Neuronal stem cell (in vitro differentiated cells): Measurements from ENCODE around the gene RELN.

Experiments
- DNase-seq: peaks from one replicate; pipeline ENCODE4 v3.0.0-alpha.2; 2013; ENCODE audit warnings: low spot score
- H2AFZ ChIP-seq: one replicate; pipeline ENCODE4 v1.6.1; 2013; ENCODE audit warnings: mild to moderate bottlenecking, low read length, inconsistent platforms
- H2AK5ac ChIP-seq: 2 replicates; pipeline ENCODE4 v1.6.1; 2013; ENCODE audit warnings: low read depth, mild to moderate bottlenecking, inconsistent platforms, low read length, moderate library complexity, mixed read lengths
- H2BK120ac ChIP-seq: 2 replicates; pipeline ENCODE4 v1.6.1; 2013; ENCODE audit warnings: low read depth, mild to moderate bottlenecking, inconsistent platforms, low read length, moderate library complexity, mixed read lengths
- H2BK12ac ChIP-seq: one replicate; pipeline ENCODE4 v1.6.1; 2013; ENCODE audit warnings: low read length, inconsistent platforms
- H2BK15ac ChIP-seq: 2 replicates; pipeline ENCODE4 v1.6.1; 2013; ENCODE audit warnings: mild to moderate bottlenecking, low read length, inconsistent platforms, mixed read lengths
- H2BK5ac ChIP-seq: one replicate; pipeline ENCODE4 v1.6.1; 2013; ENCODE audit warnings: inconsistent platforms, mild to moderate bottlenecking, low read length, moderate library complexity
- H3K14ac ChIP-seq: one replicate; pipeline ENCODE4 v1.6.1; 2013; ENCODE audit warnings: low read length, inconsistent platforms
- H3K18ac ChIP-seq: 2 replicates; pipeline ENCODE4 v1.6.1; 2013; ENCODE audit warnings: low read length, inconsistent platforms
- H3K23ac ChIP-seq: 2 replicates; pipeline ENCODE4 v1.6.1; 2013; ENCODE audit warnings: low read depth, mild to moderate bottlenecking, mixed read lengths, low read length, inconsistent platforms; ENCODE audit not compliant: poor library complexity
- H3K27ac ChIP-seq: replicated peaks from 3 replicates; pipeline ENCODE4 v1.5.1; 2013; ENCODE audit warnings: low read length, inconsistent platforms
- H3K27me3 ChIP-seq, 3 experiments: 2 replicates each; pipeline ENCODE4 v1.6.1; 2013; ENCODE audit warnings: low read length in 3 of 3, mild to moderate bottlenecking in 2 of 3, inconsistent platforms in 1 of 3, low read depth in 1 of 3, mixed read lengths in 1 of 3, moderate library complexity in 1 of 3; ENCODE audit not compliant: control insufficient read depth in 3 of 3, insufficient read depth in 3 of 3
- H3K36me3 ChIP-seq, 2 donors: replicated peaks in 1 of 2; 2 replicates each; pipeline ENCODE4 v1.6.1; 2013; ENCODE audit warnings: low read length in 2 of 2; ENCODE audit not compliant: control insufficient read depth in 2 of 2, insufficient read depth in 2 of 2
- H3K4ac ChIP-seq: 2 replicates; pipeline ENCODE4 v1.6.1; 2013; ENCODE audit warnings: inconsistent platforms, mild to moderate bottlenecking, low read length, moderate library complexity
- H3K4me1 ChIP-seq, 2 donors: 1 replicate in 1 of 2; 2 replicates in 1 of 2; pipeline ENCODE4 v1.6.1; 2013; ENCODE audit warnings: low read length in 2 of 2, low read depth in 1 of 2; ENCODE audit not compliant: control insufficient read depth in 2 of 2, insufficient read depth in 1 of 2
- H3K4me2 ChIP-seq: one replicate; pipeline ENCODE4 v1.6.1; 2013; ENCODE audit warnings: mild to moderate bottlenecking, low read length, inconsistent platforms; ENCODE audit not compliant: insufficient read depth, poor library complexity, severe bottlenecking
- H3K4me3 ChIP-seq, 2 donors: 2 replicates each; pipeline ENCODE4 v1.5.1; 2013; ENCODE audit warnings: low read length in 2 of 2, mild to moderate bottlenecking in 2 of 2, inconsistent platforms in 1 of 2, moderate library complexity in 1 of 2
- H3K79me1 ChIP-seq: one replicate; pipeline ENCODE4 v1.6.1; 2013; ENCODE audit warnings: low read depth, mild to moderate bottlenecking, inconsistent platforms, low read length, moderate library complexity
- H3K9ac ChIP-seq: one replicate; pipeline ENCODE4 v1.6.1; 2013; ENCODE audit warnings: mild to moderate bottlenecking, low read depth, low read length, inconsistent platforms; ENCODE audit not compliant: poor library complexity
- H3K9me3 ChIP-seq, 2 donors: replicated peaks in 1 of 2; 2 replicates each; pipeline versions ENCODE3 to v1.6.1; 2013; ENCODE audit warnings: low read length in 2 of 2, mild to moderate bottlenecking in 2 of 2, inconsistent platforms in 1 of 2, low read depth in 1 of 2, mixed read lengths in 1 of 2, moderate library complexity in 1 of 2; ENCODE audit not compliant: control insufficient read depth in 2 of 2, insufficient read depth in 1 of 2
- H4K8ac ChIP-seq: one replicate; pipeline ENCODE4 v1.6.1; 2013; ENCODE audit warnings: low read depth, mild to moderate bottlenecking, inconsistent platforms, low read length, moderate library complexity
- H4K91ac ChIP-seq: one replicate; pipeline ENCODE4 v1.6.1; 2013; ENCODE audit warnings: low read length, low read depth, mild to moderate bottlenecking, inconsistent platforms; ENCODE audit not compliant: poor library complexity
- WGBS, 2 donors: extraction: QIAGEN DNeasy Blood & Tissue Kit; methylation state at CpG; one replicate each; pipeline ENCODE4 v1.1.7; 2013; ENCODE audit warnings: missing lambda C conversion rate in 2 of 2, mixed read lengths in 1 of 2; ENCODE audit not compliant: insufficient read length in 2 of 2, insufficient replicate concordance in 1 of 2; ENCODE audit errors: extremely low coverage in 2 of 2; 5-methylcytosine and 5-hydroxymethylcytosine counted together

Gene RELN

GRCh38 chr7:103735377-103735776 lies 254.1 kb downstream of the RELN start:
- H3K27ac ChIP-seq, result no peak overlapping the region
- H3K4me1 ChIP-seq, result no peaks in the 10 kb centered on the region
- H4K91ac ChIP-seq, result no peak overlapping the region
- no peak overlapping the region for H2BK15ac ChIP-seq
- H3K23ac ChIP-seq, result no peak overlapping the region
- no peak overlapping the region for H3K14ac ChIP-seq
- no peaks in the 10 kb centered on the region for H3K27me3 ChIP-seq
- H2AFZ ChIP-seq, result no peak overlapping the region
- H3K18ac ChIP-seq, result no peak overlapping the region
- no peak overlapping the region for H3K4ac ChIP-seq
- no peak overlapping the region for H2BK5ac ChIP-seq
- H2AK5ac ChIP-seq, result no peak overlapping the region
- H2BK120ac ChIP-seq, result no peak overlapping the region
- no peaks in the 10 kb centered on the region for H3K79me1 ChIP-seq
- peaks cover 0 to 2% of the 10 kb centered on the region in 2 donors for H3K9me3 ChIP-seq
- no peak overlapping the region for H3K4me3 ChIP-seq
- H4K8ac ChIP-seq, result no peak overlapping the region
- no peak for DNase-seq
- H3K4me2 ChIP-seq, result no peak overlapping the region
- WGBS, 2 donors, result no CpG with 5 or more reads among the region's 1 CpG
- H3K36me3 ChIP-seq, result no peaks in the 10 kb centered on the region
- H2BK12ac ChIP-seq, result no peak overlapping the region
- no peak overlapping the region for H3K9ac ChIP-seq

- H3K4ac ChIP-seq, result no peak overlapping the region
- no peaks in the 10 kb centered on the region for H3K27me3 ChIP-seq
- no peak overlapping the region for H2AK5ac ChIP-seq
- no peak overlapping the region for H4K8ac ChIP-seq
- H3K4me2 ChIP-seq, result no peak overlapping the region
- H3K9me3 ChIP-seq, result no peaks in the 10 kb centered on the region
- no peak overlapping the region for H3K4me3 ChIP-seq
- H2BK15ac ChIP-seq, result no peak overlapping the region
- no peak overlapping the region for H3K27ac ChIP-seq
- H2AFZ ChIP-seq, result no peak overlapping the region
- no CpG with 5 or more reads among the region's 2 CpGs for WGBS, 2 donors
- no peak overlapping the region for H4K91ac ChIP-seq
- H3K4me1 ChIP-seq, result no peaks in the 10 kb centered on the region
- H2BK12ac ChIP-seq, result no peak overlapping the region
- H3K18ac ChIP-seq, result no peak overlapping the region
- no peak for DNase-seq
- H3K9ac ChIP-seq, result no peak overlapping the region
- H2BK120ac ChIP-seq, result no peak overlapping the region
- no peaks in the 10 kb centered on the region for H3K79me1 ChIP-seq
- no peak overlapping the region for H2BK5ac ChIP-seq
- H3K14ac ChIP-seq, result no peak overlapping the region
- no peak overlapping the region for H3K23ac ChIP-seq
- no peaks in the 10 kb centered on the region for H3K36me3 ChIP-seq
Measured at GRCh38 chr7:103731169-103731568, 258.3 kb downstream of the RELN start.

- H4K8ac ChIP-seq, result no peak overlapping the region
- H4K91ac ChIP-seq, result no peak overlapping the region
- no peak overlapping the region for H2BK15ac ChIP-seq
- no CpG with 5 or more reads among the region's 4 CpGs for WGBS, 2 donors
- no peak overlapping the region for H3K9ac ChIP-seq
- H3K79me1 ChIP-seq, result no peaks in the 10 kb centered on the region
- H2AK5ac ChIP-seq, result no peak overlapping the region
- DNase-seq, result no peak
- no peak overlapping the region for H3K23ac ChIP-seq
- H3K14ac ChIP-seq, result no peak overlapping the region
- H3K4me1 ChIP-seq, result no peaks in the 10 kb centered on the region
- no peak overlapping the region for H3K4me3 ChIP-seq
- H3K9me3 ChIP-seq, result no peaks in the 10 kb centered on the region
- H2AFZ ChIP-seq, result no peak overlapping the region
- no peak overlapping the region for H3K4me2 ChIP-seq
- H3K27me3 ChIP-seq, result no peaks in the 10 kb centered on the region
- H2BK5ac ChIP-seq, result no peak overlapping the region
- H3K36me3 ChIP-seq, result no peaks in the 10 kb centered on the region
- no peak overlapping the region for H3K18ac ChIP-seq
- H3K4ac ChIP-seq, result no peak overlapping the region
- H3K27ac ChIP-seq, result no peak overlapping the region
- no peak overlapping the region for H2BK12ac ChIP-seq
- no peak overlapping the region for H2BK120ac ChIP-seq
Measured at GRCh38 chr7:103729026-103729425, 260.4 kb downstream of the RELN start.

GRCh38 chr7:103727982-103728610 lies 261.4 kb downstream of the RELN start:
- Histone ChIP-seq H2BK12ac (no peak overlapping the region), H3K27me3 (no peaks in the 10 kb centered on the region), H3K36me3 (no peaks in the 10 kb centered on the region), H3K18ac (no peak overlapping the region), H3K4ac (no peak overlapping the region), H2AFZ (no peak overlapping the region), H4K8ac (no peak overlapping the region), H3K27ac (no peak overlapping the region), H4K91ac (no peak overlapping the region), H3K79me1 (no peaks in the 10 kb centered on the region), H3K4me1 (no peaks in the 10 kb centered on the region), H2BK120ac (no peak overlapping the region), H3K14ac (no peak overlapping the region), H3K4me2 (no peak overlapping the region), H3K9ac (no peak overlapping the region), H2AK5ac (no peak overlapping the region), H3K4me3 (no peak overlapping the region), H2BK5ac (no peak overlapping the region), H3K9me3 (no peaks in the 10 kb centered on the region), H2BK15ac (no peak overlapping the region), H3K23ac (no peak overlapping the region)
- no CpG with 5 or more reads among the region's 8 CpGs for WGBS, 2 donors
- no peak for DNase-seq
